Measurements from ENCODE around the gene AGBL1. TPM values are rescaled to one million over a fixed set of nuclear protein-coding genes. Genes with fewer than 3 reads are reported as not detected.
A peak's percentile ranks its signal among the peaks of the same experiment; 100 is the strongest.

The AGBL1 gene
- total RNA-seq, 1 experiment from 2014 or later = under 0.01 TPM

GRCh38 chr15:86317384-86317740 lies 237.7 kb downstream of the AGBL1 start:
- DNase-seq (ENCODE audit: low read depth) = peak; percentile 29

- DNase-seq (ENCODE audit: low read depth) = no peak
These were observed 243.0 kb downstream of the AGBL1 start for GRCh38 chr15:86322629-86323028.

- DNase-seq (ENCODE audit: low read depth) = peak; percentile 18
These were observed 247.7 kb downstream of the AGBL1 start for GRCh38 chr15:86327230-86327865.

- no peak for DNase-seq (ENCODE audit: low read depth)
These were observed 249.0 kb downstream of the AGBL1 start for GRCh38 chr15:86328658-86329057.

- no peak for DNase-seq (ENCODE audit: low read depth)
These were observed 249.8 kb downstream of the AGBL1 start for GRCh38 chr15:86329311-86330013.

GRCh38 chr15:86333819-86334218 lies 254.1 kb downstream of the AGBL1 start:
- DNase-seq (ENCODE audit: low read depth) = peak; percentile 30

GRCh38 chr15:86336051-86336788 lies 256.5 kb downstream of the AGBL1 start:
- peak; percentile 87 for DNase-seq (ENCODE audit: low read depth)

GRCh38 chr15:86337071-86337470 lies 257.4 kb downstream of the AGBL1 start:
- no peak for DNase-seq (ENCODE audit: low read depth)

- DNase-seq (ENCODE audit: low read depth) = peak; percentile 9
These were observed 267.6 kb downstream of the AGBL1 start for GRCh38 chr15:86347245-86347644.

- no peak for DNase-seq (ENCODE audit: low read depth)
These were observed 269.9 kb downstream of the AGBL1 start for GRCh38 chr15:86349565-86349964.

- DNase-seq (ENCODE audit: low read depth) = no peak
These were observed 273.5 kb downstream of the AGBL1 start for GRCh38 chr15:86353213-86353612.

- no peak for DNase-seq (ENCODE audit: low read depth)
These were observed 275.7 kb downstream of the AGBL1 start for GRCh38 chr15:86355361-86355760.

- peak; percentile 11 for DNase-seq (ENCODE audit: low read depth)
These were observed 276.1 kb downstream of the AGBL1 start for GRCh38 chr15:86355801-86356200.

GRCh38 chr15:86362555-86362954 lies 282.9 kb downstream of the AGBL1 start:
- DNase-seq (ENCODE audit: low read depth) = peak; percentile 3

GRCh38 chr15:86373147-86373546 lies 293.5 kb downstream of the AGBL1 start:
- no peak for DNase-seq (ENCODE audit: low read depth)

- DNase-seq (ENCODE audit: low read depth) = no peak
These were observed 296.1 kb downstream of the AGBL1 start for GRCh38 chr15:86375733-86376280.

GRCh38 chr15:86377914-86378313 lies 298.2 kb downstream of the AGBL1 start:
- no peak for DNase-seq (ENCODE audit: low read depth)

GRCh38 chr15:86382341-86382740 lies 302.7 kb downstream of the AGBL1 start:
- DNase-seq (ENCODE audit: low read depth) = no peak

- DNase-seq (ENCODE audit: low read depth) = no peak
These were observed 303.9 kb downstream of the AGBL1 start for GRCh38 chr15:86383611-86384010.

- DNase-seq (ENCODE audit: low read depth) = peak; percentile 3
These were observed 304.5 kb downstream of the AGBL1 start for GRCh38 chr15:86384186-86384585.

GRCh38 chr15:86392296-86392695 lies 312.6 kb downstream of the AGBL1 start:
- DNase-seq (ENCODE audit: low read depth) = no peak

- DNase-seq (ENCODE audit: low read depth) = no peak
These were observed 313.2 kb downstream of the AGBL1 start for GRCh38 chr15:86392874-86393273.

Measured in LHCN-M2 (cell line).